ENCODE results near the gene SH2D3A.
"Not testable (repeated sequence)": the region's sequence is repeated elsewhere in the genome, so short reads cannot be mapped to it uniquely, and the experiment has no call there.

SH2D3A gene

DNA sequence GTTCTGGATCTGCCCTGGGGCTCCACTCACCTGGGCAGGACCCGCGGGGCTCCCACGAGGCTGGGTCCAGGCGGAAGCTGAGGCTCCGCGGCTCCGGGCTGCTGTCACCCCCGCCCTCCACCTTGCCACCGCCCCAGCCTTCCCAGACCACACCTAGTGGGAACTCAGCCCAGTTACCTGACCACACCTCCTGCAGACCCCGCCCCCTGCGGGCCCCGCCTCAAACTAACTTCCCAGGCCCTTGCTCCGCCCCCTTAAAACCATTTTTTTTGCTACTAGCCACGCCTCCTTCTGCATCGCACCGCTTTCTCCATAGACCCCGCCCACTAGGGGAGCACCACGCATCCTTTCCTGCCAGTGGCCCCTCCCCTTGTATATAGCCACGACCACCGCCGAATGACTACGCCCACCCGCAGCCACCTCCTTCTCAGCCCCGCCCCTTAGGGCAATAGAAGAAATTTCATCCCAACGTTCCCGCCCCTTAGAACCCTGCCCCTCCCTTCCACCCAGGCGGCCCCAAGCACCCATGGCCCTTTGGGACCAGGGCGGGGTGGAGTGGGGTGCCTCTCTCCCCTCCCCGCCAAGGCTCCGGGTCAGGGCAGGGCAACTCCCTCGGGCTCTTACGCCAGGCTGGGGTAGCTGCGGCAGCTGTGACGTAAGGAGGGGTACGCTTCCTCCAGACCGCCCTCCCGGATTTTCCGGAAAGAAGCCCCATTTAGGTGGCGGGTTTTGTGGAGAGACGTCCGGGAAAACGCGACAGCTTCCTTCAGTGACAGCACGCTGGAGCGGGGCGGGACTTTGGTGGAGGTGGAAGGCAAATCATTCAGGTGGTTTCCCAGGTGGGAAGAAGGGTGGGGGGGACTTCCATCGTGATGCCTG, at the start of gene SH2D3A:
Gene SH2D3A (minus strand): TSS at position 79 of the 879 bp plus-strand sequence. CDS start 3,687 bp downstream, outside the sequence.
- DNase-seq, result peak; percentile 94
- in situ Hi-C loops (cut with MboI; ENCODE audit: low pct_unique_long_range_greater_than_20kb, low sequenced_read_pairs), result no loop called here

DNA sequence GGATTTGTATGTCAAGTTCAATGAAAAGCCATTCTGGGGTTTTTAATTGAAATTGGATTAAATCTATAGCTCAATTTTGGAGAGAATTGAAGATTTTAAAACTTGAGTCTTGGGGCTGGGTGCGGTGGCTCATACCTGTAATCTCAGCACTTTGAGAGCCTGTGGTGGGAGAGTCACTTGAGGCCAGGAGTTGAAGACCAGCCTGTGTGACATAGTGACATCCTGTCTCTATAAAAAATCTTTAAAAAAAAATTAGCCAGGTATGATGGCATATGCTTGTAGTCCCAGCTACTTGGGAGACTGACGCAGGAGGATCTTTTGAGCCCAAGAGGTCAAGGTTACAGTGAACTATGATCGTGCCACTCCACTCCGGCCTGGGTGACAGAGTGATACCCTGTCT, 46.4 kb upstream of the SH2D3A start:
- in situ Hi-C loops (cut with MboI; ENCODE audit: low pct_unique_long_range_greater_than_20kb, low sequenced_read_pairs), result no loop called here

DNA sequence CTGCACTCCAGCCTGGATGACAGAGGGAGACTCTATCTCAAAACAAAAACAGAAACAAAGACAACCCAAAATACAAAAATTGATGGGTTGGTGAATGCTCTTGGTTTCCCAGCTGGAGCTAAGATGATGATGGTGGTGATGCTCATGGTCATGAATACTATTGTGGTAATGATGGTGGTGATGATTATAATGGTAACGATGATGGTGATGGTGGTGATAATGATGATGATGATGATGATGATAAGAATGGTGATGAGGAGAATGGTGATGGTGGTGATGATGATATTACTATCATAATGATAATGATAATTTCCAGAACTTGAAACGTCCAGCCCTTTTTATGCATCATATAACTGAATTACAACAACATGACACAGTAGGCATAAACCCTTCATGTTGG, 45.4 kb upstream of the SH2D3A start:
- in situ Hi-C loops (cut with MboI; ENCODE audit: low pct_unique_long_range_greater_than_20kb, low sequenced_read_pairs), result no loop called here
- DNase-seq, result no peak

More for the DNA sequence above, 46.4 kb upstream of the SH2D3A start:
- no peak for DNase-seq

DNA sequence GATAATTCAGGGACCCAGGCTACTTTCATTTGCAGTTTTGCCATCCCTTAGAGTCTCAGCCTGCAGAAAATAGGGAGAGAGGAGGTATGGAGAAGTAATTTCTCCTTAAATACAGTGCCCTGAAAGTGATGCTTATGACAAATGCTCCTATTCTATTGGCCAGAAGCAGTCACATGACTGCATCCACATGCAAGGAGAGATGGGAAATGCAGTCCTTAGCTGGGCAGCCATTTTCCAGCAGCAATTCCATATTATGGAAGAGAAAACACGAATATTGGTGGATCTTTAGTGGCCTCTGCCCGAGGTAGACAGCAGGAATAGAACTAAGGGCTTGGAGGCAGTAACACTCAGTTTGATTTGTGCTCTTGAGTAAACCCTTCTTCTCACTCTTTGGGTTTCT, 44.7 kb upstream of the SH2D3A start:
- DNase-seq, result peak; percentile 36
- in situ Hi-C loops (cut with MboI; ENCODE audit: low pct_unique_long_range_greater_than_20kb, low sequenced_read_pairs), result no loop called here

- in situ Hi-C loops (cut with MboI; ENCODE audit: low pct_unique_long_range_greater_than_20kb, low sequenced_read_pairs), result no loop called here
- no peak for DNase-seq
Measured at GRCh38 chr19:6811378-6811777, 44.1 kb upstream of the SH2D3A start.

DNA sequence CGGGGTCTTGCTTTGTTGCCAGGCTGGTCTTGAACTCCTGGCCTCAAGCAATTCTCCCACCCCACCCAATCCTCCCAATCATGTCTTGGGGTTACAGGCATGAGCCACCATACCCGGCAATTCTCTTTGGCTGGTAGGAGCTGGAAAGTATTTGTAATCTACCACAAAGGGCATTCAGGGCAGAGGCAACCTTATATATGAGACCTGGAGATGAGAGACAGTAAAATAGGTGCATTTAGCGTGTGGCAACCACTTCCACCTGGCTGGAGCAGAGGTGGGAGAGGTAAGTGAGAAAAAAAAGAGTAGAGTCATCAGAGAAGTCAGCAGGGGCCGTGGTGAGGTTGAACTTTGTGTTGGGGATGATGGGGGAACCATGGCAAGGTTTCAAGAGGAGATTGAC, 42.0 kb upstream of the SH2D3A start:
- DNase-seq, result no peak
- in situ Hi-C loops (cut with MboI; ENCODE audit: low pct_unique_long_range_greater_than_20kb, low sequenced_read_pairs), result no loop called here

- in situ Hi-C loops (cut with MboI; ENCODE audit: low pct_unique_long_range_greater_than_20kb, low sequenced_read_pairs), result no loop called here
- no peak for DNase-seq
Measured at GRCh38 chr19:6808494-6808893, 41.3 kb upstream of the SH2D3A start.

GRCh38 chr19:6807291-6807690, 40.1 kb upstream of the SH2D3A start:
- DNase-seq, result no peak
- in situ Hi-C loops (cut with MboI; ENCODE audit: low pct_unique_long_range_greater_than_20kb, low sequenced_read_pairs), result no loop called here

GRCh38 chr19:6806488-6806887, 39.3 kb upstream of the SH2D3A start:
- in situ Hi-C loops (cut with MboI; ENCODE audit: low pct_unique_long_range_greater_than_20kb, low sequenced_read_pairs), result no loop called here
- no peak for DNase-seq

DNA sequence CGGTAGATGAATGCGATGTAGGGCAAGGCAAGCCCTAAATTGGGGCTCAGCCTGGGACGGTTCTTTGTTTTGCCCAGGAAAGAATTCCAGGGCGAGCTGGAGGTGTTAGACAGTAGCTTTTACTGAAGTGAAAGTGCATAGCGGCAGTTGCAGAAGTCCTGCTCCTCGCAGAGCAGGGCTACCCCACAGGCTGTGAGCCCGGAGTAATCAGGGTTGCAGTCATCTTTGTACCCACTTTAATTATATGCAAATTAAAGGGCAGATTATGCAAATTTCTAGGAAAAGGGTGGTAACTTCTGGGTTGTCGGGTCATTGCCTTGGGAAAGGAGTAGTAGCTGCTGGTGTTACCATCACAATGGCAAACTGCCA, 35.8 kb upstream of the SH2D3A start:
- in situ Hi-C loops (cut with MboI; ENCODE audit: low pct_unique_long_range_greater_than_20kb, low sequenced_read_pairs), result no loop called here
- no peak for DNase-seq

DNA sequence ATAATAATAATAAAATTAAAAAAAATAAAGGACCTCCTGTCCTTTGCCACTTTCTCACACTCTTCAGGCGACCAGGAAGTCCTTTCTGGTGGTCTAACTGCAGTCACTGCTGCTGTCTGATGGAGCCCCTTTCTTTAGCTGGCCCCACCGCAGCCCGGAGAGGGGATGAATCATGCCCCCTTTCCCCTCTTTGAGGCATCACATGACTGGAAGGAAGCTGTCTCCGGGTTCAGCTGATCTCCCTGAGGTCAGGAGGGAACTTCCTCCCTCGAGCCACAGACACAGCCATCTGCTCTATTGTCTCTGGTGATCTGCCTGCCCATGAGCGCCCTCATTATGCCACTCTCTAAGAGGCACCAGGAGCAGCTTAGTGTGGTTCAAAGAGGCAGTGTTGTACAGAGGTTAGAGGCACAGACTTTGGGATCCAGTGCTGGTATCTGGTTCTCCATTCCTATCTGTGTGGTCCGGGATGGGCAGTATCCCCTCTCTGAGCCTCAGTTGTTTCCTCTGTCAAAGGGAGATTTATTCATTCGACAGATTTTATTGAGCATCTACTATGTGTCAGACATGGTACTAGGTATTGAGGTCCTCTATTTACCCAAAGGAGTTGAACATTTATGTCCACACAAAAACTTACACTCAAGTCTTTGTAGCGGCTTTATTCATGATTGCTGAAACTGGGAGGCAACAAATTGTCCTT, 35.3 kb upstream of the SH2D3A start:
- peak; percentile 89 for DNase-seq
- in situ Hi-C loops (cut with MboI; ENCODE audit: low pct_unique_long_range_greater_than_20kb, low sequenced_read_pairs), result no loop called here

DNA sequence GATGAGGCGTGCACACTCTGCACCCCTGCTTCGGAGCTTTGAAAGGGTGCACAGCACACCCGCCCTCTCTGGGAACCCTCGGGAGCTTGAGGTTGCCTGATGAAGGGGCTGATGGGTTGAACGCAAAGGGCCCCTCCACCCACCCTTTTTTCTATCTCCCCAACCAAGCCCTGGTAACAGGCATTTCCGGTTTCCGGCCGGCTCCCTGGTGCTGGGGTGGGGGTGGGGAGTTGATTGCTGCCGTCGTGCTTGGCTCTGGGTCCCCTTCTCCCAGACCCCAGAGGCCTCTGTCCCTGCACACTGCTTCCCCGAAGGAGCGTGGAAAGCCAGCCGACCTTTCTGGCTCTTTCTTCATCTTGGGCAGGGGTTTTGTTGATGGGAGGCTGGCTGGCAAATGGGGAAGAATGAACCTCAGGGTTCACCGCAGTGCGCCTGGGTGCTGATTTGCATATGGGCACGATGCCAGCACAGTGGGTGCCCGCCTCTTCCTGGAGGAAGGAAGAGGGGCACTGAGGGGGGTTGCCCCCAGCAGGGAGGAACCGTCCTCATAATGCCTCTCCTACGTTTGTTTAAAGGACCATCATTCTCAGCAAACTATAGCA, 34.4 kb upstream of the SH2D3A start:
- in situ Hi-C loops (cut with MboI; ENCODE audit: low pct_unique_long_range_greater_than_20kb, low sequenced_read_pairs), result no loop called here
- peak; percentile 97 for DNase-seq

GRCh38 chr19:6800991-6801484, 33.8 kb upstream of the SH2D3A start:
- in situ Hi-C loops (cut with MboI; ENCODE audit: low pct_unique_long_range_greater_than_20kb, low sequenced_read_pairs), result no loop called here
- DNase-seq, result no peak

DNA sequence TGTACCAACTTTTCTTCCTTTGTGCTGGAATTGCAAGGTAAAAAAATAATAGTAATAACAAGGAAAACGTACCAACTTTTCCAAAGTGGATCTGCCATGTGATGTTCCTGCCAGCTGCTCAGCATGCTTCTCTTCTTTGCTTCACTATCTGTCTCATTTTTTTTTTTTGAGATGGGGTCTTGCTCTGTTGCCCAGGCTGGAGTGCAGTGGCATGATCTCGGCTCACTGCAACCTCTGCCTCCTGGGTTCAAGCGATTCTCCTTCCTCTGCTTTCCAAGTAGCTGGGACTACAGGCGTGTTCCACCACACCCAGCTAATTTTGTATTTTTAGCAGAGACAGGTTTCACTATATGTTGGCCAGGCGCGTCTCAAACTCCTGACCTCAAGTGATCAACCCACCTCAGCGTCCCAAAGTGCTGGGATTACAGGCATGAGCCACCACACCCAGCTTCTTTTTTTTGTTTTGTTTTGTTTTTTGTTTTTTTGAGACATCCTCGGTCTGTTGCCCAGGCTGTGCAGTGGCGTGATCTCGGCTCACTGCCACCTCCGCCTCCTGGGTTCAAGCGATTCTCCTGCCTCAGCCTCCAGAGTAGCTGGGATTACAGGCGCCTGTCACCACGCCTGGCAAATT, 33.0 kb upstream of the SH2D3A start:
- DNase-seq; in situ Hi-C loops (cut with MboI; ENCODE audit: low pct_unique_long_range_greater_than_20kb, low sequenced_read_pairs): not testable (repeated sequence)

DNA sequence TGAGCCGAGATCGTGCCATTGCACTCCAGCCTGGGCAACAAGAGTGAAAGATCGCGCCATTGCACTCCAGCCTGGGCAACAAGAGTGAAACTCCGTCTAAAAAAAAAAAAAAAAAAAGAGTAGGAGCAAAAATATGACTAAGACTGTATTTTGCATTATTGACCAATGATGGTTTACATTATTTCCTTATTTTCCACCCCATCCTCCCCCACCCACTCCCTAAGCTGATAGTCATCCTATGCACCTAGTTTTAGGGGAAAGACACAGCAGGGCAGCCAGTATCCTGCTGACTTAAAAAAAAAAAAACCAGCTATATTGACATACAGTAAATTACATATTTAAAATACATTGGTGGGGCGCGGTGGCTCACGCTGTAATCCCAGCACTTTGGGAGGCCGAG, 30.4 kb upstream of the SH2D3A start:
- in situ Hi-C loops (cut with MboI; ENCODE audit: low pct_unique_long_range_greater_than_20kb, low sequenced_read_pairs), result no loop called here
- no peak for DNase-seq

- no peak for DNase-seq
Measured at GRCh38 chr19:6796278-6796677, 29.0 kb upstream of the SH2D3A start.

DNA sequence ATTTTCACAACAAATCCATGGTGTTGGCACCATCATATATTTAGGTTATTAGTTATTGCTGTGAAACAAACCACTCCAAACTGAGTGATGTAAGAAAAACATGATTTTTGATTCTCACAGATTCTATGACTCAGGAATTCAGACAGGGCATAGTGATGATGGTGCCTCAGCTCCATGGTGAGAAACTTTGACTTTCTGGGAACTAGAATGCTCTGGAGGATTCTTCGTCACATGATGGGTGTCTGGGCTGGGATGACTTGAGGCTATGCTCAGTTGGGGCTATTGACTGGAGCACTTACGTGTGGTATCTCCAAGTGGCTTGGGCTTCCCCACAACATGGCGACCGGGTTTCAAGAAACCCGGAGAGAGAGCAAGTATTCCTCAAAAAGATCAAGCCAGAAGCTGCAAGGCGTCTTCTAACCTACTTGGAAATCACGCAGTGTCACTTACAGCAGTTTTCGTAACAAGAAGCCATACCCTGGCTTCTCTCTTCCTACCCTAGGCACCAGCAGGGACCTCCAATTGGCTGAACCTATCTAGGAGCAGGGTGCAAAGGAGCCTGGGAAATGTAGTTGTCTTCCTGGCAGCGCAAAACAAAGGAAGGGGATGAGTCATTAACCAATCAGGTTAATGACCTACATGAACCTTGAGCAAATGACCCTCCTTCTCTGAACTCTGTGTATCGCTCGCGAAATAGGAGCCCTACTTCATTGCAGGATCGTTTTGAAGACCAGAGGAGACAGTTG, 27.6 kb upstream of the SH2D3A start:
- no peak for DNase-seq
- in situ Hi-C loops (cut with MboI; ENCODE audit: low pct_unique_long_range_greater_than_20kb, low sequenced_read_pairs), result no loop called here

More at GRCh38 chr19:6796278-6796677, 29.0 kb upstream of the SH2D3A start:
- in situ Hi-C loops (cut with MboI; ENCODE audit: low pct_unique_long_range_greater_than_20kb, low sequenced_read_pairs), result no loop called here

GRCh38 chr19:6793973-6794372, 26.7 kb upstream of the SH2D3A start:
- no peak for DNase-seq
- in situ Hi-C loops (cut with MboI; ENCODE audit: low pct_unique_long_range_greater_than_20kb, low sequenced_read_pairs), result no loop called here

GRCh38 chr19:6793411-6793810, 26.2 kb upstream of the SH2D3A start:
- no peak for DNase-seq
- in situ Hi-C loops (cut with MboI; ENCODE audit: low pct_unique_long_range_greater_than_20kb, low sequenced_read_pairs), result no loop called here
